Measurements from ENCODE around the gene FAM181A.

FAM181A gene

DNA sequence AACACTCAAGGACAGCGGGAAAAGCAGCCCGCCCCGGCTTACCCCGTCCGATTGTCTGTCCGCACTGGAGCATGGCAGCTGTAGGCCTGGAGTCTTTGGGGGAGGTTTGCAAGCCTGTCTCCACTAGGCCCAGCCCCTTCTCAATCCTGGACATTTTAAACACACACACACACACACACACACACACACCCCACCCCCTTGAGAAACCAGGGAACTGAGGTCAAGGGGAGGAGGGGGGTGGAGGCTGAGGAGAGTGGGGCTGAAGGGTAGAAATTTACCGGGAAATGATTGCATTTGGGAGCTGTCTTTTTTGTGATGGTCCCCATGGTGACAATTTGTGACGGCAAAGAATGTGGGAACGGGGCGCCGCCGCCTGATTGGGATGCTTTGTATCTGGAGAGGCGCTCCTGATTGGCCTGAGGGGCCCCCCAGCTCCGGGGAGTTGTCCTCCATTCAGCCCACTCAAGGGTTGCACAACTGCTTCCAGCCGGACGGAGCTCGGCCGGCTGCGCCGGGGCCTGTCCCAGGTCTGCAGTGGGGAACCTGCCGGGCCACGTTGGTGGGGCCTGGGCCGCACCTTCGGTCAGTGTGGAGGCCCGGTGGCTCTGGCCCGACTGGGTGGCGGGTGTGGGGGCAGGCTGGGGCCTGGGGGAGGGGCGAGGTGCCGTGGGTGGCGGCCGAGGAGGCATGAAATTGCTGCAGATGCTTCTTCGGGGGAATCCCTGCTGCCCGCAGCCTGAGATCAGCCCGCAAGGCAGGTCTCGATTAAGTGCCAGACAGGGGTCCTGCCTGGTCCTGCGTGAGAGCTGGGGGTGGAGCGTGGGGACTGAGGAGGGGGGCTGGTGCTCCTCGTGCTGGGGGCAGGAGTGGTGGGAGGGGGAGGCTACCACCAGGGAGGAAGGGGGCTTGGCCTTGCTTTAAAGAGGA is at the start of gene FAM181A:
Gene FAM181A, plus strand, starts transcription at position 472 of the 927 bp plus-strand sequence. CDS start 942 bp downstream, outside the sequence.
- DNase-seq (ENCODE audit: low read depth), result no peak

DNA sequence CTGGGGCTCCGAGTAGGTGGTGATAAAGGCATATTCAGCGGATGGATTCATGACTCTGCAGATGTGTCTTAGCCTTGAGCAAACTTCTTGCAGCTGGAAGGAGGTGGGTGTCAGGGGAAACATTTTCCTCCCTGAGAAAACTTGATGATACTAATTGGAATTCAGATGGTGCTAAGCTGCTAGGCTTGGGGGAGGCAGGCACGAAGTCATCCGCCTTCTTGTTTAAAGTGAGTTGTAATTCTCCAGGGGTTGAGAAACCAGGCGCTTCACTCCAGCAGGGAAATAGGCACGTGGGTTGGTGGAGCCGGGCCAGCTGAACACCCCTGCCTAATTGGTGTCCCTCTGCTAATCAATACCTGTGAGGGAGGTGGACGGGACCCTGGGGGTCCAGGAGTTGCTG is 48.9 kb upstream of the FAM181A start:
- DNase-seq (ENCODE audit: low read depth), result no peak

DNA sequence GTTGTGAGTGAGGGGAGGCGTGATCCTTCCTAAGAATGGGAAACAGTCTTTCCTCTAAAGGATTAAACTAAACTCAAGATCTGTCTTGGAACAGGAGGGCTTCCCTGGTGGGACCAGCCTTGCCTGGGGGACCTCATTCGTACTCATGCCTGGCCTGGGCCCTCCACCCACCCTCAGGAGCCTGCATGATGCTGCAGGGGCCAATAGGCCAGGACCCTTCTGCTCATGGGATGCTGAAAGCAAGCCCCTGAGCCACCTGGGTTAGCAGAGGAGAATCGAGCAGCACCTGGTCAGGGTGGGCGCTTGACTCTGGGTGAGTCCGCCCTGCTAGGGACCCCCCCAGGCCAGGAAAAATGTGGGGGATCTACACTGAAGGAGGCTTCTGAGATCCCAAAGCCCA is 48.3 kb upstream of the FAM181A start:
- DNase-seq (ENCODE audit: low read depth), result no peak

DNA sequence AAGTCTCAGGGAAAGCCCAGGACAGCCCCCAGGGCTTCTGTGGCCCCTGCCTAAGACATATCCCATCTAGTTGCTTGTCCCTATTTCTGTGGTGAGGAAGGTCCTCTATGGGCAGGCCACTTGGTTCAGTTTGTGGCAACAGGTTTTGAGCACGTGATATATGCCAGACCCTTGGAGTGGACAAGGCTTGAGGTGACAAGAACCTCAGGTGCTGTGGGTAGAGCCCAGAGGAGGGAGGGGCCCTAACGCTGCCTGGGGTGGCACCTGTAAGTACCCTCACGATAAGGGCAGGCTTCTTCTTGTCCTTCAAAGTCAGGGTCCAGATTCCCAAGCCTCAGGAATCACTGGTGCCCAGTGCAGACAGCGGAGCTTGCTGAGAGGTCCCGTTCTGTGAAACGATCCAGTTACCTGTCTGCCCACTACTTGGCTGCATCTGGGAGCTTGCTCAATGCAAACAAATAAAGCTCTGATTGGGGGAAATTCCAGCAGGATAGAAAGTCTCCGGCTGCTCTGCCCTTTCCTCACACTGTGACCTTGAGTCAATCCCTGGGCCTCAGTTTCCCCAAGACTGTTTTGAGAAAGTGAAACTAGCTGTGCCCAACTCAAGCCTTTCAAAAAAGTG is 47.7 kb upstream of the FAM181A start:
- DNase-seq (ENCODE audit: low read depth), result no peak

DNA sequence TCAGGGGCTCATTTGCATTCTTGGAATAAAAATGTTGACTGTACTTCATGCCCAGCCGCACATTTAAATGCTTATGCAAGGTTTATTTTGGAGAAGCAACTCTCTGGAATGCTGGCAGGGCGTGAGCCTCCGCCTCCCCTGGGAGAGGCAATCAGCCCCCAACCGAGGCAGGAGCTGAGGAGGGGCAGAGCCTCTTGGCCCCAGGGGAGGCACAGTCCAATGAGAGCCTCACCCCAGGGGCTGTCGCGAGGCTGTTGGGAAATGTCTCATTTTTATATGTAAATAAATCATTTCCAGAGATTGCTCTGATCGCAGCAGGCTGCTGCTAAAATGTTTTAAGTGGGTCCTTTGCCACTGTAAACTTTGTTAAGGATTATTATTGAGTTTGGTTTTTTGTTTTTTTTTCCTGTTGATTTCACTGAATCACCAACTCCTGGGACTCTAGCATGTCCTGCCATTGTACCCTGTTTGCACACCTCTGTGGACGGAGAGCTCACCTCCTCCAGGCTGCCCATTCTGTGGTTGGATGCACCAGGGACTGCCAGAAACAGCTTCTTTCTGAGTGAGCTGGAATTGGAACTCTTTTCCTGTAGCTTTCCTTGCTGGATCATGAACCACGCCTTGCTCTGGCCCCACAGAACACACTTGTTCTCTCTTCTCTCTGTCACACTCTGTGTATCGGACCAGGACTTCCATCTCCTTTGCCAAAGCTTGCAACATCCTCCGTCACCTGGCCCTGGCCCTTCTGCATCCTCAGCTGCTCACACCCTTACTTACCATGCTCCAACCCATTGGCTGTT is 46.9 kb upstream of the FAM181A start:
- no peak for DNase-seq (ENCODE audit: low read depth)

DNA sequence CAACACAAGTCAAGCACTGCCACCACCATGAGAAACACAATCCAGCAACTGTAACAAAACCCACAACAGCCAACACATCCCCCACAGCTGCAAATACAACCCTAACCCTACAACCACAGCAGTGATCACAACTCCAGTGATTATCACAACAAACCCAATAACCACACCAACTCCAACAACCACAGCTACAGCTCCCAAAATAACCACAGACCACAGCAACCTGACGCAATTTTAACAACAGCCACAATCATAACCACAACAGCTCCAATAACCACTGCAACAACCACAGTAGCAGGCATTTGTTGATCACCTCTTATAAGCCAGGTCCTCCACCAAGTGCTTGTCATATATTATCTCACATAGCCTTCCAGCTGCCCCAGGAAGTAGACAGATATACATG is 42.2 kb upstream of the FAM181A start:
- DNase-seq (ENCODE audit: low read depth), result no peak

DNA sequence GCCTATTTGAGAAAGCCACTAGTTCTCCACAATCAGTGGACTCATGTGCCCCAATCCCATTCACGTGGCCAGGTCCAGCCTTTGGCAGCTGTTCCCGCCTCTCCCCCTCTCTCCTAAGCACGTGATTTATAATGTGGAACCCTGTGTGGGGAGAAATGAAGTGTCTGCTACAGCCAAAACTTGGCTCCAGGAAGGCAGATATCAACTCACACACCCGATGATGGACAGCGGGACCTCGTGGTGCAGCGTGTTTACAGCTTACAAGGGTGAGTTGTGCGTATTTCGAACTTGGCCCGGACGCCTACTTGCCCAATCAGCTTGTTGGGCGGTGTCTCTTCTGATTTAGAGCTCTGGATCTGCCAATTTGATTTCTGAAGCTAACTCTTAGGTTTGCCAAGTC is 38.1 kb upstream of the FAM181A start:
- no peak for DNase-seq (ENCODE audit: low read depth)

DNA sequence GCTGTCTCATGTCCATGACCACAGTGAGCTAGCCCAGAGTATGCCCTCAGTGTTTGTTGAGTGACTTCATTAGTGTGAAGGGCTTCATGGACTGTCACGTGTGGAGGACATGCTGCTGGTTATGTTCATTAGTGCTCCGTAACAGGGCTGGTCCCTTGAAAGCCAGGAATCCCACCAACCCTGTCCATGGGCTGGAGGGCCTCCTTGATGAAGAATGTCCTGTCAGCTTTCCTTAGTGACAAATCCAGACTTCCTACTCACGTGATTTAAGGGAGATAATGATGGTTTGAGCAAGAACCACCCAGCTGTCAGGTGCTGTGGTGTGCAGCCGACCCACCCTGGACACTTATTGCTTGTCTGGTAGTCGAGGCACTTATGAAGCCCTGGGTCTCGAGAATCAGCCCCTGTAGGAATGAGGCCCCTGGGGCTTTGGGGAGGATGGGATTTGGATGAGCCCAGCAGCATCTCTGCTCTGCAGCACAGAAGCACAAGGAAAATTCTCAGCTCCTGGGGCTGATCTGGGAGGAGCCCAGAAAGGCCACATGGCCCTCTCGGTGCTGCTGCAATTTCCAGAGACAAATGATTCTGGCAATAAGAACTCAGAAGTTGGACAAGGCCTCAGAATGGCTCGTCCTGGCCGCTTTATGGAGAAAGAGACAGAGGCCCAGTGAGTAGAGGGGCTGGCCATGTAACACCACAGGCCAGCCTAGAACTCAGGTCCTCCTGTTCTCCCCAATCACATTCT is 37.2 kb upstream of the FAM181A start:
- DNase-seq (ENCODE audit: low read depth), result no peak

DNA sequence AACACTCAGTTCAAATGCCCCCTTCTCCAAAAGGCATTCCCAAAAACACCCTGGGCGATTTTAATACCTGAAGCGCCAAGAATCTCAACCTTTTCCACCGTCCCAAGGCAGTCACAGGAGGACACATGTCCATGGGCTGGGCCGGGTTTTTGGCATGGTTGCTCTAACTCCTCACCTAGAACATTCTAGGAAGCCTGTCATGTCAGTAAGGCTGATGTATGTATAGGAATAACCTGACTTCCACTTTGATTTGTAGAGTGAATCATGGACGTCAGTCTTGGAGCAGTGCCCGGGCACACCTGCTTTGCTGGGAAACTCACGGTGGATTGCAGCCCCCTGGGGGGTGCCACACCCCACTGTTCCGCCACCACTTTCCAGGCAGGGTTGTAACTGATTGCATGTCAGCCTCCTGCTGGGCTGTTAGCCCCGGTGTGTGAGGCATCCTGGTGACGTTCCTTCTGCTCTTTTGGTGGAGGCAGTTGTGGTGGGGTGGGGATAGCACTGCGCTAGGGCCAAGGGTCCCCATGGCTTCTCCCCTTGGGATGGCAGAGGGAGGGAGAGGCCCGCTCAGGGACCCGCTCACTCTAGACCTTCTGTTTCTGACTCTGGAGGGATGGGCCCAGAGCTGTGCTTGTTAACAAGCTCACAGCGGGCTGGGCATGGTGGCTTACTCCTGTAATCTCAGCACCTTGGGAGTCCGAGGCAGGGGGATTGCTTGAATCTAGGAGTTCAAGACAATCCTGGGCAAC is 35.2 kb upstream of the FAM181A start:
- DNase-seq (ENCODE audit: low read depth), result no peak

DNA sequence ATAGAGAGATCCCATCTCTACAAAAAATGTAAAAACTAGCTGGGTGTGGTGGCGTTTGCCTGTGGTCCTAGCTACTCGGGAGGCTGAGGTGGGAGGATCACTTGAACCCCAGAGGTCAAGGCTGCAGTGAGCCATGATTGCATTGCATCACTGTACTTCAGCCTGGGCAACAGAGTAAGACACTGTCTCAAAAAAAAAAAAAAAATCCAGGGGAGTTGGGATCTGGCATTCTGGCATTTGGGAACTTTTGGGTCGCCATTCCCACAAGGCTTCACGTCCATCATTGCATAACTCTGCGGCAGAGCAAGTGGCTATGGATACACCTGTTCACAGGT is 34.7 kb upstream of the FAM181A start:
- DNase-seq (ENCODE audit: low read depth), result no peak

DNA sequence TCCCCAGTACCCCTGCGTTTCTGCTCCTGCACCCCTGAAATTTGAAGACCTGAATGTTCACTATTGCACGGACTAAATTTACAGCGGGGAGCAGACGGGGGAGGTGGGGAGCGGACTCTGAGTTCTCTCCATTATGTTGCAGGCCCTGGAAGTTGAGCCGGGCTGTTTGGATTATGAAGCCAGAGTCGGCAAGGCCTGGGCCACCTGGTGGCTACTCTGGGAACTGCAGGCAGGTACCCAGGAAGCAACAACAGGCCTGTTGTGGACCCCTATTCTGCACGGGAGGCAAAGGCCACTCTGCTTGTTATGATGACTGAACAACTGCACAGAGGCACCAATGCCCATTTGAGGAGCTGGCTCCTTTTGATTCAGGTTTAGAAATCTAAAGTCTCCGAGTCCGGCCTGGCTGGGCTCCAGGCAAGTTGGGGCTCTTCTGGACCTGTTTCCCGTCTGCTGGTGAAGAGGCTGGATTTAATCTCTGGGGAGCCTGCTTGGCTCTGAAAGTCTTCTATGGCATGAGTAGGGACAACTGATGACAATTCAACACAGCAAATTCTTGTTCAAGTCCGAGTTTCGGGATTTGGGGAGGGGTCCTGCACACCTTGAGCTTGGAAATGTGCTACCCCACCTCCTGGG is 34.1 kb upstream of the FAM181A start:
- peak; percentile 52 for DNase-seq (ENCODE audit: low read depth)

DNA sequence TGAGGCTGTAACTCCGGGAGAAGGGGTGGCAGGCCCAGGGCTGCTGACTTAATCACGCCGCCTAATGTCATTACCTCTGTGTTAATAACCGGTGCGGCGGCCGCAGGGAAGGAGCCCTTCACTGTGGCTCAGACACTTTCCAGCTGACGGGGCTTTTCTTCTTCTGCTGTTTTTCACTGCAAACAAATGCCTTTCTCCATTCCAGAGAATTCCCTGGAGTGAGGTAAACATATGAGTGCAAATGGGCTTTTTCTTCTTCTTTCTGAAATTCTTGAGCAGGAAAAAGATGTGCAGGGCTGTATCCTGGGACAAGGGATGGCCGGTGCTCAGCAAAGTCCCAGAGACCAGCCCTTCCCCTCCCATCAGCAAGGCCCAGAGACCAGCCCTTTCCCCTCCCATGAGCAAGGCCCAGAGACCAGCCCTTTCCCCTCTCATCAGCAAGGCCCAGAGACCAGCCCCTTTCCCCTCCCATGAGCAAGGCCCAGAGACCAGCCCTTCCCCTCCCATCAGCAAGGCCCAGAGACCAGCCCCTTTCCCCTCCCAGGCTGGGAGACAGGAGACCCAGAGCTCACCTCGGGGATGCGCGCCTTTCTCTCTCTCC is 33.4 kb upstream of the FAM181A start:
- no peak for DNase-seq (ENCODE audit: low read depth)

DNA sequence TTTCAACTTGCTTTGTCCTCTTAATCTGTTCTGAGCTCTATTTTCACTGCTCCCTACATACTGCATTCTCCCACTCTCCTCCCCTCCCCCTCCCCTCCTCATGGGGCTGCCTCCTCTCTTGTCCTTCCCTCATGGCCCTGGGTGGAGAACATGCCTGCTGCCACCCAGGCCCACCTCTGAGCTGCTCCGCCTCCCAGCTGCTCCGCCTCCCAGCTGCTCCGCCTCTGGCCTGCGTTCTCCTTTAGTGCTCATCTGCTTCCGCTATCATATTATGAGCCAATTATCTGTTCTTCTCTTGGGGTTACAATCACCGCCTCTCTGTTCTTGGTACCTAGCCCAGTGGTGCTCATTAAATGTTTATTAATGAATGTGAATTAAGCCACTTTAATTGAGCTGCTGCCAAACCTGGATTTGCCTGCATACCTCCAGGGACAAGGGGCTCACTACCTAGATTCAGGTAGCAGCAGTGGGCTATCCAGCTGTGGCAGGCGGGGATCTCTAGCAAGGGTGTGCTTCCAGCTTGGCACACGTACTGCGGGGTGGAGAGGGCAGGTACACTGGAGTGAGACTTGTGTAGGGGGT is 32.0 kb upstream of the FAM181A start:
- no peak for DNase-seq (ENCODE audit: low read depth)

DNA sequence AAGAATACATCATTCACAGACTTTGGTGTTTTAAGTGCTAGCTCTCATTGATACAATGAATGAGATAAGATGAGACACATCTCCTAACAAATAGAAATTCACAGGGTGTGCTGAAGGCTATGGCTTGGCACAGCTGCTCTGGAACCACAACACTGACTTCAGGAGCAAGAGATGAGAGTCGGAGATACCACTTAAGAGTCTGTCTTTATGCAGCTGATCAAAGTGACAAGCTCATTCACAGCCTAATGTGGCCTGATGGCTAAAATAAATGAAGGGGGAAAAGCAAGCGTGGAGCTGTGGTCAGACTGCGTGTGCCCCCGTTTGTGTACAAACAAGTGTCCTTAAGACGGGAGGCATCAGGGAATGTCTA is 29.7 kb upstream of the FAM181A start:
- DNase-seq (ENCODE audit: low read depth), result no peak

DNA sequence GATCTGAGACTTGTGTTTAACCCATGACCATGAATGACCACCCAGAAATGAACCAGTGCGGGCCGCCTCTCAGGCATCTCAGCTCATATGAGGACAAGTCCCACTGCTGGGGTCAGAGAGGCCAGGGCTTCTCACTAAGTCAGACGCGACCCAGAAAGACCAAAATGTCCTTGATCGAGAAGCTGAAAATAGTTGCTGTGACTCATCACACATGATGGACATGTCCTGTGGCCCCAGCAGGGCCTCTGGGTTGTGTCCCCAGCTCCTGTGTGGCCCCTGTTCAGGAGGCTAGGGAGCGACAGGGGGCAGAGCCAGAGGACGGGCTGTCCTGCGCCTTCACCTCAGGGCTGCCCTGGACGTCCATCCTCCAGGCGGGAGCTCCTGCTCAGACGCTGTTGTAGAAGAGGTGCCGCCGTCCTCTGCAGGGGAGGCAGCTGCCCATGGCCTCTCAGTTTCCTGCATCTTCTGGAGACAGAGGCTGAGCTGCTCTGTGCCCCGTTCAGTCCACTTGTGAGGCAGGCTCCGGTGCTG is 29.0 kb upstream of the FAM181A start:
- DNase-seq (ENCODE audit: low read depth), result no peak

DNA sequence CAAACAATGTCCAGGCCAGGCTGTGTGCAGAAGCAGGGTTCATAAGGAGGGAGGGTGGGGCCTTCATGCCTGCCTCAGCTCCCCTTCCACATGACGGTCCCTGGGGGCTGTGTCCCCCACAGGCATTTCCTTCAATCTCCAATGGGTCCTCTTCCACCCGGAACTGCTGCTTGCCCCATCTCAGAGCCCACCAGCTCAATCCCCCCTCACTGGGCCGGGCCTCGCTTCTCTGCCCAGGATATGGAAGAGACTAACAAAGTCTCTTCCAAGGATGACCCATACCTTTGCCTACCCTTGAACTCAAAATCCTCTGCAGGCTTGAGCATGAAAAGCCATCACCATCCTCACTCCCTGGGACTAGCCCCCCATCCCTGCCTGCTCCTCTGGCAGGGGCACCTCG is 28.4 kb upstream of the FAM181A start:
- no peak for DNase-seq (ENCODE audit: low read depth)

DNA sequence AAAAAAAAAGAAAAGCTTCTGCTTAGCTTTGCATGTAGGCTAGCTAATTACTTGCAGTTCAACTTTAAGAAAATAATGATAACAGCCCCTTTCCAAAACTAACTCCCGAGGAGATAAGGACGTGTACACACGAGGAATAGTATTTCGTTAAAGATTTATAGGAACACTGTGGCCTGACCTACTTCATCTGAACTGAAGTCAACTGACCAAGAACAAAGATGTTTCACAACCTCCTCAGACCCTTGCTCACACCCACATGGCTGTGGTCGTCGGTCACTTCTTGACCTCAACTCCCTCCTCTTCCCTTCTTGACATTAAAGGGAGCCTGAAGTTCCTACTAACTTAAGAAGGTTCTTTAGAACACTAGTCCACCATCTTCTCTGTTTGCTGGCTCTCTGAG is 25.3 kb upstream of the FAM181A start:
- DNase-seq (ENCODE audit: low read depth), result no peak

DNA sequence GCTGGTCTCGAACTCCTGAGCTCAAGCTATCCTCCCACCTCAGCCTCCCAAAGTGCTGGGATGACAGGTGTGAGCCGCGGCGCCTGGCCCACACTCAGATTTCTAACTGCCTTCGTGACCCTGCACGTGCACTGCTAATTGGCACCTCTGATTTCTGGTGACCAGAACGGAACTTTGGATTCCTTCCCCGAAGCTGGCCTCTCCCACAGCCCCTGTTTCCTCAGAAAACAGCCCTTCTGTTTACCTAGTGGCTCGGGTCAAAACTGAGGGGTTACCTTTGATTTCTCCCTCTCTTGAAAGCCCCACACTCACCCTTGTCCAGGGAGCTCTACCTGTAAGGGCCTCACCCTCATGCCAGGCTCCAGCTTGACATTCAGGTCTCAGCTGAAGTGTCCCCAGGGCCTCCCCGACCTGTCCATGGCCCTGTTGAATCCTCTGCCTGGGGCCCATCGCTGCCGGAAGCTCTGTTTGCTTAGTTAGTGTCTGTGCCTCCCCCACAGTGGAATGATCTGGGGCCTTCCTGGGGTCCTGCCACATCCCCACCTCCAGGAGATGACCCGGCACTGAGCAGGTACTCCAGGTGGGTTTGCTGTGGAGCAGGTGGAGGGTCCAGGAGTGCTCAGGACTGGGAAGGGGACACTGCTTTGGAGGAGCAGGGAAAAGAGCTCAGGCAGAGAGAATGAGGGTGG is 24.4 kb upstream of the FAM181A start:
- DNase-seq (ENCODE audit: low read depth), result no peak

All from stimulated activated CD8-positive, alpha-beta memory T cell treated with anti-CD3 and anti-CD28 coated beads, Interleukin-15, amount 100 ng/mL, for 1 hour (primary cell).